Neural progenitor cell (in vitro differentiated cells): Measurements from ENCODE around the gene RASGRF2.

Source experiments
- CTCF ChIP-seq: fragments of 200-600 bp; sonication (generic); IDR thresholded peaks from 2 replicates; pipeline ENCODE4 v1.5.1; 2017; ENCODE audit warnings: antibody characterized with exemption, mild to moderate bottlenecking
- EZH2 ChIP-seq: fragments of 200-600 bp; sonication (generic); IDR thresholded peaks from 2 replicates; pipeline ENCODE4 v1.6.1; 2017; ENCODE audit warnings: antibody characterized with exemption, mild to moderate bottlenecking, moderate library complexity
- EZH2phosphoT487 ChIP-seq: fragments of 200-600 bp; sonication (generic); IDR thresholded peaks from 2 replicates; pipeline ENCODE4 v1.6.1; 2017; ENCODE audit warnings: antibody characterized with exemption

GRCh38 chr5:81154725-81155124, 194.6 kb downstream of the RASGRF2 start:
- TF ChIP-seq CTCF (no peak), EZH2 (no peak), EZH2phosphoT487 (no peak)
